Neuron (in vitro differentiated cells): Measurements from ENCODE around the gene FAM234B.
"Not testable (repeated sequence)": the region's sequence is repeated elsewhere in the genome, so short reads cannot be mapped to it uniquely, and the experiment has no call there.

ENCODE experiments used
- H2AFZ ChIP-seq: one replicate; pipeline ENCODE4 v1.6.1; 2013; ENCODE audit warnings: low read depth, mild to moderate bottlenecking, inconsistent platforms, low read length, moderate library complexity
- H3K27me3 ChIP-seq: one replicate; pipeline ENCODE4 v1.6.1; 2013; ENCODE audit warnings: low read length; ENCODE audit not compliant: insufficient read depth
- H3K36me3 ChIP-seq: one replicate; pipeline ENCODE4 v1.6.1; 2013; ENCODE audit warnings: low read length; ENCODE audit not compliant: insufficient read depth
- H3K4me1 ChIP-seq: one replicate; pipeline ENCODE4 v1.6.1; 2013; ENCODE audit warnings: low read length; ENCODE audit not compliant: insufficient read depth
- H3K4me3 ChIP-seq: 2 replicates; pipeline ENCODE4 v1.5.1; 2013; ENCODE audit warnings: mild to moderate bottlenecking, low read length, moderate library complexity
- H3K9me3 ChIP-seq: one replicate; pipeline ENCODE4 v1.6.1; 2013; ENCODE audit warnings: low read length

FAM234B gene

DNA sequence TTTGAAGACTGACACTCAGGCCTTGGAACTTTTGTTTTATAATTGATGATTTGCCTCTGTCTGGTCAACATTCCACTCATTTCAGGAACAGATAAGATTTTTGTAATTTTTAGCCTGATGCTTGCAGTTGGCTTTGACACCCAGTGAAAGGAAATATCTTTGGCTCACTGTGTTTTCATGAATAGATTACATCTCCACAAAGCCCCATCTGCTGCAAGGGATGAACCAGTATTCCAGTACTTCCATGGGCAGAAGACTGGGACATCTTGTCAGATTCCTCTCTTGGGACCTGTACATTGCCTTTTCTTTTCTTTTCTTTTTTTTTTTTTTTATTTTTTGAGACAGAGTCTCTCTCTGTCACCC, 30.9 kb downstream of the FAM234B start:
- Histone ChIP-seq H2AFZ (no peak overlapping the region), H3K36me3 (no peaks in the 10 kb centered on the region), H3K9me3 (peaks cover 3% of the 10 kb centered on the region), H3K27me3 (no peaks in the 10 kb centered on the region), H3K4me1 (peaks cover 7% of the 10 kb centered on the region), H3K4me3 (no peak overlapping the region)

DNA sequence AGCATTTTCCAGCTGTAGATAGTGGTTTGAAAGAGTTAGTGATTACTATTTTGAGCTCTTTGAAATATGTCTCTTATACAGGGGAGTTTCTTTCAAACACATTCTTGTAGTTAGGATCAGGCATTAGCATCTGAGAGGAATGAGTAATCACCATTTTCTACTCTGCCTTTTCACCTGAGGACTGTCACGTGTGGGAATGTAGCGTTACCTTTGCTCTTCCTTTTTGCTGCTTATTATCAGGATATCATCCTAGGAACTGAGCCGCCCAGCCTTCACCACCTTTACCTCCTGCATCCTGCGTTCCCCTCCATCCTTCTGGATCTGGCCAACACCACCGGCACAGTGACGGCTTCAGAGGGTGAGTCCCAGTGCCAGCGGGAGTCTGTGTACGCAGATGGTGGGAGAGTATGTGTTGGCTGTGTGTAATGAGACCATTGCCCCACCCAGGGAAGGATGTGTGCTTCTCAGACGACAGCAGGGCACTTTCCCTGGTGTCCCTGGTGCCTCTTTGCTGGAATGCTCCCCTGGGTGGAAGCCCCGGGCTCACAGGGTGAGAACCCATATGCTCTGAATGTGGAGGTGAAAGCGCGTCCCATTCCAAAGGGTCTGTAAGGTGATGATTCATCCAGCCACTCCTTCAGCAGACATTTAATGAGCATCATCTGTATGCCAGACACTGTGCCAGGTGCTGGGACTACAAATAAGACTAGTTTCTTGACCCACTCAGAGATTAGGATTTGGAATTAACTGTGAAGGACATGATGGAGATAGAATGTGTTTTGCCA, 31.8 kb downstream of the FAM234B start:
- no peaks in the 10 kb centered on the region for H3K36me3 ChIP-seq
- no peak overlapping the region for H3K4me3 ChIP-seq
- peaks cover 3% of the 10 kb centered on the region for H3K9me3 ChIP-seq
- H2AFZ ChIP-seq = no peak overlapping the region
- no peaks in the 10 kb centered on the region for H3K27me3 ChIP-seq
- peaks cover 7% of the 10 kb centered on the region for H3K4me1 ChIP-seq

GRCh38 chr12:13079440-13079906, 35.3 kb downstream of the FAM234B start:
- Histone ChIP-seq H3K9me3 (peaks cover 3% of the 10 kb centered on the region), H3K4me1 (peaks cover 7% of the 10 kb centered on the region), H2AFZ (no peak overlapping the region), H3K4me3 (no peak overlapping the region), H3K27me3 (no peaks in the 10 kb centered on the region), H3K36me3 (no peaks in the 10 kb centered on the region)

DNA sequence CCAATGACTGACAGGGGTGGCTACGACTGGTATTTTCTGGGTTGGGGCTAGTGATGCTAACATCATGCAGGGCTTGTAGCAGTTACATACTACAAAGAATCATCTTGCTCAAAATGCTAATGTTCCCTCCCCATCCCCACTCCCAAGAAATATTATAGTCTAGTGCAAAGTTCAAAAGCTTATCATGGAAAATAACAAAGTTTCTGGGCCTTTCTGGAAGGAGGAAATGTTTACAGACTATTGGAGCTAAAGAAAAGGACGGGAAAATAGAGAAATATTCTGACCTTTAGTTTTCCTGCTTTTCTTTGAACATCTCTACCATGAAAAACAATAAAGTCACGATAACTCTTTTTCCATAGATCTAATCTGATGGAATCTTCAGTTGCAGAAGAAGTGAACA, 36.1 kb downstream of the FAM234B start:
- H3K27me3 ChIP-seq = no peaks in the 10 kb centered on the region
- H2AFZ ChIP-seq = no peak overlapping the region
- H3K9me3 ChIP-seq = peaks cover 3% of the 10 kb centered on the region
- peaks cover 7% of the 10 kb centered on the region for H3K4me1 ChIP-seq
- H3K36me3 ChIP-seq = no peaks in the 10 kb centered on the region
- H3K4me3 ChIP-seq = no peak overlapping the region

DNA sequence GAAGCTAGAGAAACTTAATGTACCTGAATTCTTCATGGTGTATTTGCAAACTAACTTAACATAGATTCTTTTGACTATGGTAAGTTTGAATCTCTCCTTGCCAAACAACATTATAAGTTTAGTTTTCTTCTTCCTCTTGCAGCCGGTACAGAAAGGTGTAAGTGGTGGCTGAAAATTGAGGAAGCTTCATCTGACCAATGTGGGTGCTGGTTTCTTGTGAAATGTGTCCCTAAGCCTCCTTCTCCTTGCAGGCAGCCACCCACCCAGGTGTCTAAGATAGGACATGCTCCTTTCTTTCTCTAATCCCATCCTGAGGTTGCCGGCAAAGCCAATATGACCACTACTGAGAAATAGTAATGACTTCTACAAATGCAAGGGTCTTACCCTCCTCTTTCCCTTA, 38.7 kb downstream of the FAM234B start:
- Histone ChIP-seq H3K27me3 (no peaks in the 10 kb centered on the region), H2AFZ (no peak overlapping the region), H3K36me3 (no peaks in the 10 kb centered on the region), H3K4me3 (no peak overlapping the region), H3K4me1 (peaks cover 10% of the 10 kb centered on the region), H3K9me3 (no peaks in the 10 kb centered on the region)

- H3K27me3 ChIP-seq, H2AFZ ChIP-seq, H3K9me3 ChIP-seq, H3K4me3 ChIP-seq, H3K36me3 ChIP-seq: not testable (repeated sequence)
- H3K4me1 ChIP-seq = peaks cover 18% of the 10 kb centered on the region
Measured at GRCh38 chr12:13083638-13084037, 39.5 kb downstream of the FAM234B start.

GRCh38 chr12:13084898-13085640, 40.9 kb downstream of the FAM234B start:
- peaks cover 19% of the 10 kb centered on the region for H3K4me1 ChIP-seq
- H3K9me3 ChIP-seq = peaks cover 3% of the 10 kb centered on the region
- no peaks in the 10 kb centered on the region for H3K27me3 ChIP-seq
- H3K4me3 ChIP-seq = no peak overlapping the region
- H3K36me3 ChIP-seq = no peaks in the 10 kb centered on the region
- H2AFZ ChIP-seq = no peak overlapping the region

- peaks cover 5% of the 10 kb centered on the region for H3K9me3 ChIP-seq
- H3K4me1 ChIP-seq = peaks cover 19% of the 10 kb centered on the region
- no peak overlapping the region for H3K4me3 ChIP-seq
- no peaks in the 10 kb centered on the region for H3K36me3 ChIP-seq
- H3K27me3 ChIP-seq = no peaks in the 10 kb centered on the region
- H2AFZ ChIP-seq = no peak overlapping the region
Measured at GRCh38 chr12:13085968-13086686, 41.9 kb downstream of the FAM234B start.

DNA sequence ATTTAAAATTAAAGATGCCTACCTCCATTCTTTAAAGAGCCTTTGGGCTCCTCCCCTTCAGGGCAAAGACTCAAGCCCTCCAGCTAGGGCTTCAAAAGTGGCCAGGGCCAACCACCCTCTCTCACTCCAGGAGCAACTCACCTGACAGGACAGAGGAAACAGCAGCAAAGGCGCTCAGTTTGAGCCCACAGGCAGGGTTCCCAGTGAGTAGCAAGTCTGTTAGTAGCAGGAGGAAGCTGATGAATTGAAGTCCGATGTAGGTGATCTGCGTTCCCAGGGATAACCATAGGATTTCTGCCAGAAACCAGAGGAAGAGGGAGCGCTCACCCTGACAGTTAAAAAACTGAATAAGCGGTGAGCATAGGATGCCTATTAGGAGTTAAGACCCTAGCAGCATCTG, 43.6 kb downstream of the FAM234B start:
- Histone ChIP-seq H3K27me3 (no peaks in the 10 kb centered on the region), H3K4me1 (peaks cover 27% of the 10 kb centered on the region), H3K36me3 (no peaks in the 10 kb centered on the region), H2AFZ (no peak overlapping the region), H3K4me3 (no peak overlapping the region), H3K9me3 (peaks cover 5% of the 10 kb centered on the region)

DNA sequence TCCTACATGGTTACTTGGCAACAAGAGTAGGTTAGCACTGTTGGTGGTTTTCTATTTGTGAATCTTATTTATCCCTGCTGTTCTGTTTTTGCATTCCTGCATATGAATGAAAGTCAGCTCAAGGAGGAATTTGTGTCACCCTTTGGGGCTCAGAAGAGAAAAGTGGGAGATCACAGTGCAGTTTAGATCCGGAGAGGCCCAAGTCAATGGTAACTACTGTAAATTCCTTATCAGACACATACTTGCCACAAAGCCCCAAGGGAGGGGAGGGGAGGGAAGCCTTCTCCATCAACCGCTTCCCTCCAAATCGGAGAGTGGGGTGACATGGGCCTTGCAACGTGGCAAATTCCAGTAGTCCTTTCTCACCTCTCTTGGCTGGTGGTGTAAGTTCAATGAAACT, 44.3 kb downstream of the FAM234B start:
- Histone ChIP-seq H3K4me3 (no peak overlapping the region), H3K36me3 (no peaks in the 10 kb centered on the region), H3K9me3 (peaks cover 5% of the 10 kb centered on the region), H3K4me1 (peaks cover 32% of the 10 kb centered on the region), H2AFZ (no peak overlapping the region), H3K27me3 (no peaks in the 10 kb centered on the region)

- H3K27me3 ChIP-seq = no peaks in the 10 kb centered on the region
- H3K4me3 ChIP-seq = no peak overlapping the region
- H3K4me1 ChIP-seq = peaks cover 34% of the 10 kb centered on the region
- H3K36me3 ChIP-seq = no peaks in the 10 kb centered on the region
- H3K9me3 ChIP-seq = peaks cover 5% of the 10 kb centered on the region
- H2AFZ ChIP-seq = no peak overlapping the region
Measured at GRCh38 chr12:13090054-13090453, 45.9 kb downstream of the FAM234B start.

GRCh38 chr12:13091832-13092231, 47.7 kb downstream of the FAM234B start:
- Histone ChIP-seq H3K4me1 (peaks cover 34% of the 10 kb centered on the region), H3K4me3 (no peak overlapping the region), H3K27me3 (no peaks in the 10 kb centered on the region), H2AFZ (no peak overlapping the region), H3K9me3 (peaks cover 5% of the 10 kb centered on the region), H3K36me3 (no peaks in the 10 kb centered on the region)

GRCh38 chr12:13093191-13093847, 49.1 kb downstream of the FAM234B start:
- no peaks in the 10 kb centered on the region for H3K27me3 ChIP-seq
- H3K9me3 ChIP-seq = peaks cover 5% of the 10 kb centered on the region
- no peak overlapping the region for H2AFZ ChIP-seq
- no peaks in the 10 kb centered on the region for H3K36me3 ChIP-seq
- no peak overlapping the region for H3K4me3 ChIP-seq
- peaks cover 30% of the 10 kb centered on the region for H3K4me1 ChIP-seq
